Measurements from ENCODE around the gene FYN. TPM values are rescaled to one million over a fixed set of nuclear protein-coding genes. Genes with fewer than 3 reads are reported as not detected.

FYN gene
- total RNA-seq, 1 donor from 2014 or later, result 260 TPM

- H3K27me3 Mint-ChIP-seq (ENCODE audit: low read depth), result no peaks in the 10 kb centered on the region
- H3K4me3 Mint-ChIP-seq, result no peak overlapping the region
- H3K36me3 Mint-ChIP-seq (ENCODE audit: low read depth), result peaks cover 19% of the 10 kb centered on the region
- peaks cover 32% of the 10 kb centered on the region for H3K4me1 Mint-ChIP-seq
- no peaks in the 10 kb centered on the region for H3K9me3 Mint-ChIP-seq
- TF ChIP-seq CTCF (conservative IDR thresholded peaks at IDR 0.05), result no peak
- no peak overlapping the region for H3K27ac Mint-ChIP-seq (ENCODE audit: unreplicated experiment)
- DNase-seq (ENCODE audit: low read depth, low spot score), result no peak
Observed at GRCh38 chr6:111823831-111824607, 49.2 kb downstream of the FYN start.

- no peak overlapping the region for H3K4me3 Mint-ChIP-seq
- H3K4me1 Mint-ChIP-seq, result peaks cover 42% of the 10 kb centered on the region
- H3K27ac Mint-ChIP-seq (ENCODE audit: unreplicated experiment), result no peak overlapping the region
- H3K9me3 Mint-ChIP-seq, result no peaks in the 10 kb centered on the region
- H3K27me3 Mint-ChIP-seq (ENCODE audit: low read depth), result no peaks in the 10 kb centered on the region
- no peak for DNase-seq (ENCODE audit: low read depth, low spot score)
- H3K36me3 Mint-ChIP-seq (ENCODE audit: low read depth), result peaks cover 21% of the 10 kb centered on the region
- no peak for TF ChIP-seq CTCF (conservative IDR thresholded peaks at IDR 0.05)
Observed at GRCh38 chr6:111823012-111823411, 50.2 kb downstream of the FYN start.

GRCh38 chr6:111819458-111819857 is 53.8 kb downstream of the FYN start:
- TF ChIP-seq CTCF (conservative IDR thresholded peaks at IDR 0.05), result no peak
- H3K4me1 Mint-ChIP-seq, result peaks cover 33% of the 10 kb centered on the region

GRCh38 chr6:111818539-111819226 is 54.6 kb downstream of the FYN start:
- H3K9me3 Mint-ChIP-seq, result no peaks in the 10 kb centered on the region
- no peak overlapping the region for H3K4me3 Mint-ChIP-seq
- peaks cover 24% of the 10 kb centered on the region for H3K36me3 Mint-ChIP-seq (ENCODE audit: low read depth)
- H3K27ac Mint-ChIP-seq (ENCODE audit: unreplicated experiment), result peak overlapping the region; percentile 23
- H3K4me1 Mint-ChIP-seq, result peaks cover 27% of the 10 kb centered on the region
- no peak for TF ChIP-seq CTCF (conservative IDR thresholded peaks at IDR 0.05)
- no peak for DNase-seq (ENCODE audit: low read depth, low spot score)
- H3K27me3 Mint-ChIP-seq (ENCODE audit: low read depth), result no peaks in the 10 kb centered on the region

More at GRCh38 chr6:111819458-111819857, 53.8 kb downstream of the FYN start:
- Mint-ChIP-seq H3K27ac (ENCODE audit: unreplicated experiment) (no peak overlapping the region), H3K4me3 (no peak overlapping the region), H3K27me3 (ENCODE audit: low read depth) (no peaks in the 10 kb centered on the region), H3K36me3 (ENCODE audit: low read depth) (peaks cover 21% of the 10 kb centered on the region), H3K9me3 (no peaks in the 10 kb centered on the region)
- DNase-seq (ENCODE audit: low read depth, low spot score), result no peak

- Mint-ChIP-seq H3K27ac (ENCODE audit: unreplicated experiment) (peak overlapping the region; percentile 4), H3K9me3 (no peaks in the 10 kb centered on the region), H3K4me1 (peaks cover 27% of the 10 kb centered on the region), H3K4me3 (no peak overlapping the region), H3K27me3 (ENCODE audit: low read depth) (no peaks in the 10 kb centered on the region), H3K36me3 (ENCODE audit: low read depth) (peaks cover 24% of the 10 kb centered on the region)
- DNase-seq (ENCODE audit: low read depth, low spot score), result no peak
- no peak for TF ChIP-seq CTCF (conservative IDR thresholded peaks at IDR 0.05)
Observed at GRCh38 chr6:111817451-111818120, 55.7 kb downstream of the FYN start.
